ENCODE measurements around the gene ATF6. TPM values are rescaled to one million over a fixed set of nuclear protein-coding genes. Genes with fewer than 3 reads are reported as not detected.

ATF6 gene
- total and polyA plus RNA-seq, 12 donors = 2.6 to 20.9 (median 15.2) TPM

DNA sequence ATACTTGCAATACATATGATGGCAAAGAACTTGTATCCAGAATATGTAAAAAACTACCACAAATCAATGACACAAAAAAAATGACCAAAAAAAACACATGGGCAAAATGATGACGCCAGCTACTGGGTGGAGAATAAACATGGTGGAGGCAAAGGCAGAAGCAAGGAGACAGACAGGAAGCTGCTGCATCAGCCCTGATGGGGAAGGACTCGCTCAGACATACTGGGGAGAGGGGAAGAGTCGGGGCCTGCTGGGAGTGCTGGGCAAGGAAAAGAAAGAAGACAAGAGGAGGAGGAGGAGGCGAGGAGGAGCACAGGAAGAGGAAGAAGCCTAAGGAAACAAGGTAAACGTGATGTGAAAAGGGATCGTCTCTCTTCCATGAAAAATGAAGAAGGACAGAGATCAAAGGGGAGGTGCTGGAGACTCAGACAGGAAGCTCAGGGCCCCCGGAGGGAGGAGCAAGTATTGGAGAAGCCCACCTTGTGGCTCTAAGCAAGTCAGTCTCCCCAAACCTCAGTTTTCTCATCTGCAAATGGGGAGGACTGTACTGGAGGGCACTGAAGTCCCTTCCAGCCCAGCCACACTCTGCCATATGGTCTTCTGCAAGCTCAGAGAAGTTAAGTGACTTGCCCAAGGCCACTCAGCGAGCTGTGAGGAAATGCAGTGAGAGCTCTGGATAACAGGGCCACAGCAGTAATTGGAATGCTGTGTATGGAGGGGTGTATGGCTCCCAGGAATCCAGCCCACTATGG, 233.4 kb downstream of the ATF6 start:
- WGBS, 2 donors = 70 to 72% methylated on average over 8 of the region's 8 CpGs
- peaks cover 0 to 31% (median 0%) of the 10 kb centered on the region in 9 donors for H3K4me1 ChIP-seq
- H3K27me3 ChIP-seq = no peaks in the 10 kb centered on the region
- intact Hi-C loops (cut with DNase I) = no loop called here
- TF ChIP-seq CTCF (IDR thresholded peaks at IDR 0.05) = no peak
- no peaks in the 10 kb centered on the region for H3K9me3 ChIP-seq
- no peak overlapping the region for H3K4me3 ChIP-seq
- DNase-seq (no peak), ATAC-seq (no peak)
- peak overlapping the region in 1 of 10 donors; percentile 68 for H3K27ac ChIP-seq
- H3K36me3 ChIP-seq = peaks cover 0 to 61% (median 0%) of the 10 kb centered on the region in 9 donors

DNA sequence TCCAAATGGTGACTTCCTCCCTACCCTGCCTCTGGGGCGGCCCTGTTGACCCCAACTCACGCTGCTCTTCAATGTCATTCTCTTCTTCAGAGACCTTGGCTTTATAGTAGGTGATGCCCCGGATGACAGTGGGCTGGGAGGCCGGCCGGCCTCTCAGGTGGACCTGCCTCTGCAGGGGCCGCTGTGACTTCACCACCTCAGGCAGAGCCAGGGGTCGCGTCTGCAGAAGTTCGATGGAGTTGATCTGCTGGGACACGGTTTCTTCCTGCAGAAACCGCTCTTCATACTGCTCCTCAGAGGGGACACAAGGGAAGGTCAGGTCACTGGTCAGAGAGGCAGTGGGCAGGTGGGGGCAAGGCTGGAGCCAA, 233.9 kb downstream of the ATF6 start:
- H3K4me1 ChIP-seq = peaks cover 0 to 37% (median 0%) of the 10 kb centered on the region in 9 donors
- H3K4me3 ChIP-seq = no peak overlapping the region
- ATAC-seq (no peak), DNase-seq (no peak)
- TF ChIP-seq CTCF (IDR thresholded peaks at IDR 0.05) = no peak
- WGBS, 2 donors = 94 to 95% methylated on average over 11 of the region's 11 CpGs
- peaks cover 0 to 60% (median 0%) of the 10 kb centered on the region in 9 donors for H3K36me3 ChIP-seq
- H3K9me3 ChIP-seq = no peaks in the 10 kb centered on the region
- H3K27me3 ChIP-seq = no peaks in the 10 kb centered on the region
- H3K27ac ChIP-seq = peak overlapping the region in 1 of 10 donors; percentile 68
- intact Hi-C loops (cut with DNase I) = no loop called here

DNA sequence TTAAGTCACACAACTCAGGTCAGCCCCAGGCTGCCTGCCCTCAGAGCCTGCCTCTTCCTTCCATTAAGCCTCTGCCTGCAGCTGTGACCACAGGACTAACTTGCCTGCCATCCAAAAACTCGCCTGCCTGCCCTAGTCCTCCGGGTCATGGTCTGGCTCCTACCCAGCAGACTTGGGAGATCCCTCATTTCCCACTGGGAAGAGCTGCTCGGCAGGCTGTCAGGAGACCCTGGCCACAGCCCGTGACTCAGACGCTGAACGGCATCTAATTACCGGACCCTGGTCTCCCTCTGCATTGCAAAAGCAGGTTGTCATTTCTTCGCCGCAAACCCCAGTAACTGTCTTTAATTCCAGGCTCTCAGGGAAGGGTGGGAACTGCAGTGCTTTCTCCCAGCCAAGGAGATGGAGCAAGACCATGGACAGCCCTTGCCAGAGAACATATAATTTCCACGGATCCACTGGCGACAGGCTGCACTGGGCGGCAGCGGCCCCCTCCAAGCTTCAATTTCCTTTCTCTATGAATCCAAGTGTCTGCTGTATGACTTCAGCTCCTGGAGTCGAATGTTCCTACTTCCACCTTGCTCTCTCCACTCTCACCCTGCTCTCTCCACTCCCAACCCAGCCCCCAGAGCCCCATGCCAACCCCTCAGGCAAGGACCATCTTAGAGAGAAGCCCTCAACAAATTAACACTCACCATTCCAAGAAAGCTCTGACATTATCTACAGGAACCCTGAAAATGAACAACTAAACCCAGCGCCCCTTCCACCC, 237.1 kb downstream of the ATF6 start:
- H3K9me3 ChIP-seq = no peaks in the 10 kb centered on the region
- ATAC-seq (peak in 7 of 8 donors; percentile 15 to 53 (median 36)), DNase-seq (no peak)
- peaks cover 0 to 52% (median 0%) of the 10 kb centered on the region in 9 donors for H3K36me3 ChIP-seq
- peaks cover 0 to 51% (median 6%) of the 10 kb centered on the region in 9 donors for H3K4me1 ChIP-seq
- H3K27me3 ChIP-seq = no peaks in the 10 kb centered on the region
- WGBS, 2 donors = 77 to 82% methylated on average over 15 of the region's 15 CpGs
- no peak for TF ChIP-seq CTCF (IDR thresholded peaks at IDR 0.05)
- H3K4me3 ChIP-seq = peak overlapping the region in 5 of 10 donors; percentile 17 to 39 (median 24)
- intact Hi-C loops (cut with DNase I) = no loop called here
- H3K27ac ChIP-seq = peak overlapping the region in 6 of 10 donors; percentile 25 to 91 (median 50)

DNA sequence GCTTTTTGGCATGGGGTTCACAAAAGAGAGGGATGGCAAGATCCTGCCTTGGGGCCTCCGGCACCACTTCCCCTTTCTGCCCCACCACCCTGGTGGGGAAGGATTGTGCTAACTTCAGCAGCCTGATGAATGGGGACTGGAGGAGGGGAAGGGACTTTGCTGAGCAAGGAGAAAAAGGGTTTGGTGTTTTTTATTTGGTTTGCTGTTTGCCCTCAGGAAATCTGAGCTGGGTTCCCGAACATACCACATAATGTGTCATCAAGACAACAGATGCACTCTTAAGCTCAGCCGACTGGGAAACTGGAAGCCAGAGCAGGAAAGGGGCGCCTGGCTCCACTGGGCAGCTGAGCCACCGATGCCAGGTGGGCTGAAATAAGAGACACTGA, 237.7 kb downstream of the ATF6 start:
- H3K36me3 ChIP-seq = peaks cover 0 to 47% (median 0%) of the 10 kb centered on the region in 9 donors
- intact Hi-C loops (cut with DNase I) = no loop called here
- DNase-seq (peak in 1 of 2 donors; percentile 30), ATAC-seq (peak in 7 of 8 donors; percentile 68 to 85 (median 74))
- no peak for TF ChIP-seq CTCF (IDR thresholded peaks at IDR 0.05)
- H3K9me3 ChIP-seq = no peaks in the 10 kb centered on the region
- H3K4me1 ChIP-seq = peaks cover 0 to 50% (median 6%) of the 10 kb centered on the region in 9 donors
- H3K4me3 ChIP-seq = peak overlapping the region in 1 of 10 donors; percentile 39
- 73 to 75% methylated on average over 5 of the region's 5 CpGs for WGBS, 2 donors
- H3K27me3 ChIP-seq = no peaks in the 10 kb centered on the region
- H3K27ac ChIP-seq = peak overlapping the region in 5 of 10 donors; percentile 25 to 91 (median 53)

Measured in heart right ventricle (tissue), 16 donors.